Activated CD4-positive, alpha-beta T cell treated with anti-CD3 and anti-CD28 coated beads, Interleukin-2, Interleukin-4, amounts not matched to agents 100 ng/mL and 50 ng/mL, durations not matched to agents 16 hours and 8 hours (primary cell): ENCODE results near the gene TRAM2.

Experiments used
- DNase-seq: peaks from one replicate; pipeline ENCODE4 v3.0.0-alpha.2; 2020; ENCODE audit warnings: low spot score

TRAM2 gene, protein sequence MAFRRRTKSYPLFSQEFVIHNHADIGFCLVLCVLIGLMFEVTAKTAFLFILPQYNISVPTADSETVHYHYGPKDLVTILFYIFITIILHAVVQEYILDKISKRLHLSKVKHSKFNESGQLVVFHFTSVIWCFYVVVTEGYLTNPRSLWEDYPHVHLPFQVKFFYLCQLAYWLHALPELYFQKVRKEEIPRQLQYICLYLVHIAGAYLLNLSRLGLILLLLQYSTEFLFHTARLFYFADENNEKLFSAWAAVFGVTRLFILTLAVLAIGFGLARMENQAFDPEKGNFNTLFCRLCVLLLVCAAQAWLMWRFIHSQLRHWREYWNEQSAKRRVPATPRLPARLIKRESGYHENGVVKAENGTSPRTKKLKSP

GRCh38 chr6:52577022-52577777 lies at the start of gene TRAM2:
TSS of gene TRAM2 (minus strand) at chr6:52577060. CDS start at chr6:52576915, 145 bp downstream.
- DNase-seq, result peak; percentile 65

DNA sequence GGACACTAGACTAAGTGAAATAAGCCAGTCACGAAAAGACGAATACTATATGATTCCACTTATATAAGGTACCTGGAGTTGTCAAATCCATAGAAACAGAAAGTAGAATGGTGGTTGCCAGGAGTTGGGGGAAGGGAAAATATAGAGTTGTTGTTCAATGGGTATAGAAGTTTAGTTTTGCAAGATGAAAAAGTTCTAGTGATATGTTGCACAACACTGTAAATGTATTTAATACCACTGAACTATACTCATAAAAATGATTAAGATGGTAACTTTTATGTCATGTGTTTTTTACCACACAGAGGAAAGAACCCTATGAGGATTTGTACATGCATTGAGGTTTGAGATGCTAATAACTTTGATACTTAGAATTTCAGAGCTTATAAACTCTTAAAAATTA lies 46.0 kb upstream of the TRAM2 start:
- no peak for DNase-seq

GRCh38 chr6:52621631-52622030 lies 44.8 kb upstream of the TRAM2 start:
- DNase-seq, result no peak

DNA sequence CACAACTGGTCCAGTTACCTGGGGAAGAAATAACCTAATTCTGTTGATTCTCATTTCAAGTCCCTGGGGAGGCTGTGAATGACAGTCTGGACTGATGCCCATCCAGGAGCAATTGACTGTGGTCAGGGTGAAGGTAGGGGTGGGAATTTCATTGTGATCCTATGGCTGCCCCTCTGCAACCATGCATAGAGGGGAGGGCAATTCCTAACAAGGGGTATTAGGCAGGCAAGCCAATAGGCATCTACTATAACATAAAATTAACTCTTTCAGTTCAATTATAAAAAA lies 44.0 kb upstream of the TRAM2 start:
- no peak for DNase-seq

- no peak for DNase-seq
Observed at GRCh38 chr6:52620055-52620905, 43.4 kb upstream of the TRAM2 start.

GRCh38 chr6:52617087-52617486 lies 40.2 kb upstream of the TRAM2 start:
- no peak for DNase-seq

GRCh38 chr6:52616059-52616690 lies 39.3 kb upstream of the TRAM2 start:
- DNase-seq, result no peak

- no peak for DNase-seq
Observed at GRCh38 chr6:52612336-52613054, 35.6 kb upstream of the TRAM2 start.

- DNase-seq, result no peak
Observed at GRCh38 chr6:52611833-52612232, 35.0 kb upstream of the TRAM2 start.

GRCh38 chr6:52610745-52611355 lies 34.0 kb upstream of the TRAM2 start:
- DNase-seq, result no peak

DNA sequence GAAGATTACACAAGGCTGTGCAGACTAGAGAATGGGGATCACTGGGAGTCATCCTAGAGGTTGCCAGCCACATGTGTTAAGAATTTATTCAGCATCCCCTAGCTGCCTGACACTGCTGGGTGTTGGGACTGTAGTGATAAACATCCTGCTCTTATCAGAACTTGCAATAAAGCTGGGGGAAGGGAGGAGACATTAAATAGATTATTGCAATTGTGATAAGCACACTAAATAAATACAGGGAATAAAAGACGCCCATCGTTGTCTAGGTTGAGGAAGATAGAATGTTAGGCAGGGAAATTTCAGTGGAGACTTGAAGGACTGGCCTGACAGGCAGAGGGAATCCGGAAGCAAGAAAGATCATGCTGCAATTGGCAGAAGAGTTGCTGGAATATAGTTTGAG lies 33.2 kb upstream of the TRAM2 start:
- no peak for DNase-seq

DNA sequence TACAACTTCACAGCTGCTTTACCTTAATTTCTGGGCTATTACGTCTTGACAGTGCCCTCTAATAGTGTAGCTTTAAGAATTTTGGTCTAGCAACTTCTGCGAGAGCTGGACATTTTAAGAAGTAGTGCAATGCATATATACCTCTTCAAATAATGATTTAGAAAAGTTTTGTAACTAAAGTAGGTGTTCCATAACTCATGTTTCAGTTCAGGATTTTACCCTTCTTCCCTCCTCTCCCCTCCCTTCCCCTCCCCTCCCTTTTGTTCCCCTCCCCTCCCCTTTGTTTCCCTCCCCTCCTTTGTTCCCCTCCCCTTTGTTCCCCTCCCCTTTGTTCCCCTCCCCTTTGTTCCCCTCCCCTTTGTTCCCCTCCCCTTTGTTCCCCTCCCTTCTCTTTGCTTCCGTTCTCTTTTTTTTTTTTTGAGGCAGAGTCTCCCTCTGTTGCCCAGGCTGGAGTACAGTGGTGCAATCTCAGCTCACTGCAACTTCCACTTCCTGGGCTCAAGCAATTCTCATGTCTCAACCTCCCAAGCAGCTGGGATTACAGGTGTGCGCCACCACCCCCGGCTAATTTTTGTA lies 28.8 kb upstream of the TRAM2 start:
- no peak for DNase-seq

DNA sequence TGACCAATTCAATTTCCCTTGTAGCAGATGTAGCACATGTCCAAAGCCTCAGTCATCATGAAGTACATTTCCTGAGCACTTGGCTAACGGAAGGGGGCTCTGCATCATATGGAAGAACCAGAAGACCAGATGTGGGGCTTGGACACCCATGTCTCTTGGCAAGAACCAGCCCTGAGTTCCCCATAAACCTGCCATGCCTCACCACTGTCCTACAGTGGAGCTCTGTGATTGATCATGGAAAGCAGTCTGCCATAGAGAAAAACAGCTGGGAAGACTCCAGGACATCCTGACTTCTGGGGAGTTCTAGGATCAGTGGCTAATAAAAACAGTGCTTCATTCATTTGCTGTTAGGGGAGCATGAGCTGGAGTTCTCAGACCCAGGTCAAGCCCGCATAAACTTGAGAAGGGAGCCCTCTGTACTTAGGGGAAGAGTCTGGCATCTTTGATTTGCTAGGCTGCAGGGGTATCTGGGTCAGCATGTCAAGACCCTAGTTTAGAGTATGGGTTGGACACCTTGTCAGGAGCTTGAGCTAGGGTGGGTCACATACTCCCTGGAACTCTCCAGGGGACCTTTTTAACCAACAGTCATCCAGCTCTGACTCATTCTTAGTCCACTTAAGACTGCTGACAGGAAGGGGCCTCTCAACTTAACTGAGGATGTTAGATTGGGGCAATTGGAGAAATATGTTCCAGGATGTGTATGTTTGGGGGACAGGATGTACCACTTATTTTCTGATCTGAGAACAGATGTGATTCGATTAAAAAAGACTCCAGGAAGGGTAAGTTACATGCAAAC lies 26.3 kb upstream of the TRAM2 start:
- DNase-seq, result peak; percentile 16

DNA sequence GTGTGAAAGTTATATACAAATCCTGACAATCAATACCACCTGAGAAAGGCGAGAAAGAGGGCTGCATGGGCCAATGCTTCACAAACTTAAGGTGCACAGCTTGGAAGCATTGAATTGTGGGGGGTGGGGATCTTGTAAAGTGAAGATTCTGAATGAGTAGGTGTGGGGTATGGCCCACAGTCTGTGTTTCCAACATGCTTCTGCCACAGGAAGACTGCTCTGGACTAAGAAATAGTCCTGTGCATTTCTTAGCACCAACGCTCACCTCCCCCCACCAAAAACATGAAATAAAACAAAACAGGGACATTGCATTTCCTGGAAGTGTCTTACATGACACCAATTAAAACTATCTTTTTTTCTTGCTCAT lies 21.9 kb upstream of the TRAM2 start:
- no peak for DNase-seq

GRCh38 chr6:52598123-52598823 lies 21.4 kb upstream of the TRAM2 start:
- DNase-seq, result peak; percentile 27

GRCh38 chr6:52597738-52598122 lies 20.9 kb upstream of the TRAM2 start:
- no peak for DNase-seq

- DNase-seq, result no peak
Observed at GRCh38 chr6:52596371-52597028, 19.6 kb upstream of the TRAM2 start.

DNA sequence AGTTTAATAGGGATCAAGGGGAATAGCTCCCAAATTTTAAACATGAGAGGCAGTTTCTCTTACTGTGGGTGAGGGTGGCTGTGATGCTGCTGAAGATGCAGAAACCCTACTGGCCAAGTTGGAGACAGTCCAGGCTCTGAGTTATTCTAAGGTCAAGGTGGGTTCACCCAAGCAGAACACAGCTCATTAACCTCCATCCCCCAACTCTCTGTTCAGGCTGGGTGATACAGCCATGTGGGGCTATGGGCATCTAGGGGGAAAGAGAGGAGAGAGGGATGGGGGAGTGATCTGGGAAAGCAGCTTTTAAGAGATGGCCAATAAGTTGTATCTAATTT lies 18.9 kb upstream of the TRAM2 start:
- no peak for DNase-seq
